LNCaP clone FGC (cell line): ENCODE data around the gene C2orf42.

Experiments
- DNase-seq: peaks from one replicate; pipeline ENCODE4 v3.0.0-alpha.2; 2011; ENCODE audit warnings: low read depth
- H3K4me3 ChIP-seq: 2 replicates; pipeline ENCODE4 v1.5.1; 2011; ENCODE audit warnings: mild to moderate bottlenecking, low read depth, low read length, control low read depth
- CTCF ChIP-seq: IDR thresholded peaks from 2 replicates; pipeline ENCODE4 v1.5.1; 2012; ENCODE audit warnings: mild to moderate bottlenecking; ENCODE audit not compliant: control insufficient read depth, insufficient read depth; ENCODE audit errors: extremely low read depth

The C2orf42 gene

GRCh38 chr2:70121627-70122372 lies 69.0 kb downstream of the C2orf42 start:
- DNase-seq = no peak
- TF ChIP-seq CTCF = no peak
- no peak overlapping the region for H3K4me3 ChIP-seq

GRCh38 chr2:70118798-70119454 lies 71.9 kb downstream of the C2orf42 start:
- no peak for DNase-seq
- TF ChIP-seq CTCF = no peak
- H3K4me3 ChIP-seq = no peak overlapping the region

GRCh38 chr2:70116936-70117552 lies 73.8 kb downstream of the C2orf42 start:
- no peak overlapping the region for H3K4me3 ChIP-seq
- no peak for TF ChIP-seq CTCF
- DNase-seq = no peak

GRCh38 chr2:70115646-70116442 lies 75.0 kb downstream of the C2orf42 start:
- no peak overlapping the region for H3K4me3 ChIP-seq
- no peak for DNase-seq
- no peak for TF ChIP-seq CTCF

GRCh38 chr2:70113359-70114070 lies 77.3 kb downstream of the C2orf42 start:
- TF ChIP-seq CTCF = no peak
- DNase-seq = no peak
- H3K4me3 ChIP-seq = no peak overlapping the region
